Astrocyte of the cerebellum (primary cell): ENCODE data around the gene TMA7B.

Experiments
- DNase-seq: peaks from one replicate; pipeline ENCODE4 v3.0.0-alpha.2; 2011; ENCODE audit warnings: low read depth
- H3K4me3 ChIP-seq: 2 replicates; pipeline ENCODE4 v1.5.1; 2011; ENCODE audit warnings: mild to moderate bottlenecking, low read depth, low read length, moderate library complexity
- CTCF ChIP-seq: IDR thresholded peaks from 2 replicates; pipeline ENCODE4 v1.5.1; 2012; ENCODE audit warnings: low read length, low read depth, moderate library complexity, mild to moderate bottlenecking; ENCODE audit errors: missing control alignments
- in situ Hi-C: cut with HindIII; loops from 2 replicates; pipeline ENCODE4 v1.10.0; 2017; ENCODE audit warnings: low sequenced_read_pairs

TMA7B gene

DNA sequence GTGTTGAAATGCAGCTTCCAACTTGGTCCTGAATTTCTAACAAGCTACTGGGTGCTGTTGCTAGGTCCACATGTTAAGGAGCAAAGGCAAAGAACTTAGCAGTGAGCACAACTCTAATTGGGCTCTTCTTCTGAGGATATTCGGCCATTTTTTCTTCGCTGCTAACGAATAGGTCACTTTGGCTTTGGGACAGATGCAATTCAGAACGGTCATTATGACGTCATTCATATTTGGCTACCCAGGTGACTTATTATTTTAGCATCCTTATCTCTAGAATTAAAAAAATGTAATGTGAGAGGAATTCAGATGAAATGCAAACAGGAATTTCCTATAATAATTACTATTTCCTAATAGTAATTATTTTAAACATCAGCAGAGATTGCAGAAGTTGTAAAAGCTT lies 13.9 kb downstream of the TMA7B start:
- in situ Hi-C loops: no loop called here
- no peak overlapping the region for H3K4me3 ChIP-seq
- TF ChIP-seq CTCF: no peak
- DNase-seq: no peak

DNA sequence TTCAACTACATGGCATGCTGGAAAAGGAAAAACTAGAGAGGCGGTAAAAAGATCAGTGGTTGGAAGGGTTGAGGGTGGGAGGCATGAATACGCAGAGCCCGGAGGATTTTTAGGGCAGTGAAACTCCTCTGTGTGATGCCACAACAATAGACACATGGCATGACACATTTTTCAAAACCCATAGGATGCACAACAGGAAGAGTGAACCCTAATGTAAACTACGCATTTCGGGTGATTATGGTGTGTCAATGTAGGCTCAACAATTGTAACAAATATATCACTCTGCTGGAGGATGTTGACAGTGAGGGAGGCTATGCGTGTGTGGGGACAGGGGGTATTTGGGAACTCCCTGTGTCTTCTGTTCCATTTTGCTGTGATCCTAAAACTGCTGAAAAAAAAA lies 18.9 kb downstream of the TMA7B start:
- TF ChIP-seq CTCF: no peak
- DNase-seq: no peak
- no peak overlapping the region for H3K4me3 ChIP-seq
- in situ Hi-C loops: no loop called here

GRCh38 chr22:39979458-39979857 lies 19.3 kb downstream of the TMA7B start:
- no peak for TF ChIP-seq CTCF
- H3K4me3 ChIP-seq: no peak overlapping the region
- in situ Hi-C loops: no loop called here
- DNase-seq: no peak

GRCh38 chr22:39980596-39980995 lies 20.4 kb downstream of the TMA7B start:
- no peak overlapping the region for H3K4me3 ChIP-seq
- DNase-seq: no peak
- no peak for TF ChIP-seq CTCF
- in situ Hi-C loops: no loop called here

GRCh38 chr22:39983346-39983745 lies 23.1 kb downstream of the TMA7B start:
- in situ Hi-C loops: no loop called here
- no peak for DNase-seq
- H3K4me3 ChIP-seq: no peak overlapping the region
- TF ChIP-seq CTCF: no peak

GRCh38 chr22:39984006-39984405 lies 23.8 kb downstream of the TMA7B start:
- TF ChIP-seq CTCF: no peak
- no peak for DNase-seq
- H3K4me3 ChIP-seq: no peak overlapping the region
- in situ Hi-C loops: no loop called here

DNA sequence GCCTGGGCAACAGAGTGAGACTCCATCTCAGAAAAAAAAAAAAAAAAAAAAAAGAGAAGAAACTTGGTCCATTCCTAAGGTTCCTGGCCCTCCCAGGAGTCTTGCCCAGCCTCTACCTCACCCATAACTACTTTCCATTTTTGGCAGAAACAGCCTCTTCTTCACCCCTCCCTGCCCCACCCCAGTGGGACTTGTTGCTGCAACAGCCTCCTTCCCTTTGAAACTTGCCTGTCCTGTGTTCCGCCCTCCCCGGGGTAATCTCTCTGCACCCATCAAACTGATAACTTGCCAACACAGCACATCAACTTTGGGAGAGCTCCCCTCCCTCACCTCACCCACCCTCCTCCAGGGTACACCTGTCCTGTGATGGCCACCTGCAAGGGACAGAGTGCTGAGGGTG lies 24.5 kb downstream of the TMA7B start:
- in situ Hi-C loops: no loop called here
- H3K4me3 ChIP-seq: no peak overlapping the region
- DNase-seq: no peak
- no peak for TF ChIP-seq CTCF
